Measurements from ENCODE around the gene NKX2-1.

- TF ChIP-seq CTCF (IDR thresholded peaks at IDR 0.05) (no peak), POLR2A (IDR thresholded peaks at IDR 0.05) (no peak)
Observed at GRCh38 chr14:36493761-36494160, 26.3 kb downstream of the NKX2-1 start.

All from vagina (tissue), 2 donors.